CD4-positive, alpha-beta T cell treated with Interleukin-15 for 4 hours (primary cell): ENCODE measurements around the gene PTF1A.
"Not testable (repeated sequence)": the region's sequence is repeated elsewhere in the genome, so short reads cannot be mapped to it uniquely, and the experiment has no call there.

Experiments used
- DNase-seq: peaks from one replicate; pipeline ENCODE4 v3.0.0-alpha.2; 2020; ENCODE audit warnings: low spot score

The PTF1A gene

DNA sequence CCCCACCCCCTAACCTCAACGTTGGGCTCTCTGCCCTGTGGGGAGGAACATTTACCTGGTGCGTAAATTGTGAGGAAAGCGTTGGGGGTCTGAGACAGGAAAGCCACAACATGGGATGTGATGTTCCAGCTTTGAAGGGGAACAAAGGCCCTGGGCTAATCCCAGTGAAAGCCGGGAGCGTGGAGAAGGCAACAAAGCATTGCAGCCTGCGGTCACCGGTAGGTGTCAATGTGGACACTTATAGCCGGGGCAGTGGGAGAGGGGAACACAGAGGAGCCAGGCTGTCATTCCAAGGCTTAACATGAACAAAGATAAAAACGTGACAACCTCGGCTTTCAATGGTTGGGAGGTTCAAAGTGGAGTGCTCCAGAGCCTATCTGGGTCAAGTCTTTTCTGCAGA lies 12.7 kb downstream of the PTF1A start:
- DNase-seq, result no peak

- no peak for DNase-seq
These were observed 14.0 kb downstream of the PTF1A start for GRCh38 chr10:23205972-23206642.

GRCh38 chr10:23217471-23217870 lies 25.4 kb downstream of the PTF1A start:
- DNase-seq, result no peak

- DNase-seq, result no peak
These were observed 38.5 kb downstream of the PTF1A start for GRCh38 chr10:23230582-23230981.

- DNase-seq, result no peak
These were observed 45.9 kb downstream of the PTF1A start for GRCh38 chr10:23238015-23238414.

- DNase-seq, result not testable (repeated sequence)
These were observed 49.7 kb downstream of the PTF1A start for GRCh38 chr10:23241779-23242178.
